Retina (tissue), 1 donor: ENCODE data around the gene PCTP.

Experiments
- DNase-seq: peaks from one replicate; pipeline ENCODE4 v3.0.0-alpha.2; 2016

Gene PCTP

GRCh38 chr17:55760643-55761355 lies 9.9 kb downstream of the PCTP start:
- DNase-seq: no peak

- DNase-seq: no peak
These were observed 11.4 kb downstream of the PCTP start for GRCh38 chr17:55762086-55762858.

DNA sequence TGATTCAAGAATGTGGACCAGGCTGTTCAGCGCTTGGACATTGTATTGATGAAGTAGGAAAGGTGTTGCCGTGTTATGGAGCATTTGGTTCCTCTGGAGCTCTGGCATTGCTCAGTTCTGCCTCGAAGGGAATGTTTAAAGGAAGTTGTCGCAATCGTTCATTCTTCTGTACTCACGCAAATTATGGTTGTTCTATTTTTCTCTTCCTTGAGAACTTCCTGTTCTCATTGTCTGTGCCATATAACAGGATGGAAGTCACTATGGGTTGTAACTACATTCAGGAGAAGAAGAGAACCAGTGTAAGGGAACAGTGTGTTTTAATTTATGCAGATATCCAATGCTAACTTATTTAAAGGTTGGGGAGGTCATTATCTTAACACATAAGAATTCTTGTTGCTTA lies 13.0 kb downstream of the PCTP start:
- no peak for DNase-seq

GRCh38 chr17:55764610-55765009 lies 13.8 kb downstream of the PCTP start:
- no peak for DNase-seq

DNA sequence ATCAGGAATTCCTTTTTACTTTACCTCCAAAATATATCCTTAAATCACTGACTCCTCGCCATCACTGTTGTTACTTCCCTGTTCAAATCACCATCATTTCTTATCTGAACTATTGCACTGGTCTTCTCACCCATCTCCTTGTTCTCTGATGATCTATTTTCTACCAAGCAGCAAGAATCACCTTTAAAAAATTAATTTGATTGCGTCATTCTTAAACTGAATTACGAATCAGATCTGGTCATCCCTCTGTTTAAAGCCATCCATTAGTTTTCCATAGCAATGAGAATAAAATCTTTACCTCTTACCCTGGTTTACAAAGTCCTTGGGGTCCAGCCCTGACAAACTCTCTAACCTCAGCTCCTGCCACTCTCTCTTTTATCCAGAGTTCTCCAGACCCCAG lies 14.6 kb downstream of the PCTP start:
- DNase-seq: no peak

GRCh38 chr17:55768936-55769624 lies 18.2 kb downstream of the PCTP start:
- no peak for DNase-seq

- no peak for DNase-seq
These were observed 18.8 kb downstream of the PCTP start for GRCh38 chr17:55769625-55770000.

GRCh38 chr17:55770196-55770870 lies 19.5 kb downstream of the PCTP start:
- DNase-seq: peak; percentile 56

DNA sequence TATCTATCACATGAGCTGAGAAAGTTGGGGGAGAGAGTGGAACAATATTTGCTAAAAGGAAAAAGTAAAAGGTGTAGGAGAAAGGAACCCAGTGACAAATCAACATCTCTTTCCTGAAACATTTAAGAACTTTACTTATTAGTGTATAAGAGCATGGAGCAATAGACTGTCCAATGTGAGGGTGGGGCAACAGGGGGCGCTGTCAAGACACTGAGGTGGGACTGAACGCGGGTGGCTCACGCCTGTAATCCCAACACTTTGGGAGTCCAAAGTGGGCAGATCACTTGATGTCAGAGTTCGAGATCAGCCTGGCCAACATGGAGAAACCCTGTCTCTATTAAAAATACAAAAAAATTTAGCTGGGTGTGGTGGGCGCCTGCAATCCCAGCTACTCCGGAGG lies 21.2 kb downstream of the PCTP start:
- no peak for DNase-seq

- DNase-seq: no peak
These were observed 22.8 kb downstream of the PCTP start for GRCh38 chr17:55773671-55774070.

DNA sequence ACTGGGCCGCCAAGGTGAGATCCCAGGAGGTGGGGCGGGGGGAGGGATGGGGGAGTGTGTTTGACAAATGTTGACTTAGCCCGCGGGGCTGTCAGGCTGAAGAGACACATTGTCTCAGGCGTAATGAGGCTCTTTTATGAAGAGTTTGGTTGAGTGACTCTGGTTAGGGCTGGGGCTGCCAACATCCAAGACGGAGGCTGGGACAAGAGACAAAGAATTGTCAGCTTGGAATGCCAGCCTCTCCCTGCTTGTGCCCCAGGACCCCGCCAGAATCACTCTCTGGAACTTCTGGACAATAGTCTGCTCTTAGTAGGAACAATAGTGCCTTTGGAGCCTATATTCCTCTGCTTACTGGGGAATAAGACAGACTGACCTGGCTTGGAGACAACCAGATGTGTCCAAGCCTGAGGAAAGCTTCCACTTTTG lies 24.0 kb downstream of the PCTP start:
- DNase-seq: peak; percentile 70

- DNase-seq: no peak
These were observed 25.4 kb downstream of the PCTP start for GRCh38 chr17:55776271-55776670.

DNA sequence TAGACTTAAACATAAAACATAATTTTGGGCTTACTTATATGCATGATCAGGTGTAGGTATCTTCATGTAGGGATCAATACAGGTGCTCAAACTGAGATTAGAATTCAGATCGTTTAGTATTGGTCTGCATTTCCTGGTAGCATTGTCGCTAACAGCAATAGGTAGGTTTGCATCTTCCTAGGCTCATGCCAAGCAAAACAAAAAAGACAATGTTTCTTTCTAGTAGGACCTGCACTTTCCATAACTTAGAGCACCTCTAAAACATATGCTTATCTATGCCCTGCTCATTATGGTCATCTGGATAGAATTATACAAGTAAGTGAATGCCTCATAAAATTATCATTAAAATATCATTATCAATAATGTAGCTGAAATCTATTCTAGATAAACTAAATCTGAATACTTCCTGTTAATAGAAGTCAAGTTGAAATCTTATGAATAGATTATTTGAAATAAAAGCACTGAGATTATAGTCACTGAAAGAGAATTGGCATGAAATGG lies 26.7 kb downstream of the PCTP start:
- no peak for DNase-seq

GRCh38 chr17:55778389-55779118 lies 27.7 kb downstream of the PCTP start:
- no peak for DNase-seq

GRCh38 chr17:55783684-55784245 lies 32.9 kb downstream of the PCTP start:
- DNase-seq: no peak

- no peak for DNase-seq
These were observed 33.8 kb downstream of the PCTP start for GRCh38 chr17:55784666-55785065.

GRCh38 chr17:55785181-55785580 lies 34.3 kb downstream of the PCTP start:
- no peak for DNase-seq

DNA sequence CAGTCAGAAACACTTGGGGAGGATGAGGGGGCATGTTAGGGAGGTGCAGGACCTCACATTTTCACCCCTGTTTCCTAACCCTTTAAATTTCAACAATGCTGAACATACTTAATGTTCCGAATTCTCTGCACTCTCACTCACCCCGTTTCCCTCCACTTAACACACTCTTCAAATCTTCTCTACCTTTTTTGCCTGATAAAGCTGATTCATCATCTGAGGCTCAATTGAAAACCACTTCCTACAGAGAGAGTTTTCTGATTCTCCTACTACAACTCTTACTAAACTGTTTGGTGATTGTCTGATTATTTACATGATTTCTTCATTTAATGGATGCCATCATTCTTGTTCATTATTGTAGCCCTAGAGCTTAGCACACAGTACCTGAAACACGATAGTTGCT lies 42.4 kb downstream of the PCTP start:
- no peak for DNase-seq

GRCh38 chr17:55794725-55795482 lies 44.1 kb downstream of the PCTP start:
- DNase-seq: no peak

DNA sequence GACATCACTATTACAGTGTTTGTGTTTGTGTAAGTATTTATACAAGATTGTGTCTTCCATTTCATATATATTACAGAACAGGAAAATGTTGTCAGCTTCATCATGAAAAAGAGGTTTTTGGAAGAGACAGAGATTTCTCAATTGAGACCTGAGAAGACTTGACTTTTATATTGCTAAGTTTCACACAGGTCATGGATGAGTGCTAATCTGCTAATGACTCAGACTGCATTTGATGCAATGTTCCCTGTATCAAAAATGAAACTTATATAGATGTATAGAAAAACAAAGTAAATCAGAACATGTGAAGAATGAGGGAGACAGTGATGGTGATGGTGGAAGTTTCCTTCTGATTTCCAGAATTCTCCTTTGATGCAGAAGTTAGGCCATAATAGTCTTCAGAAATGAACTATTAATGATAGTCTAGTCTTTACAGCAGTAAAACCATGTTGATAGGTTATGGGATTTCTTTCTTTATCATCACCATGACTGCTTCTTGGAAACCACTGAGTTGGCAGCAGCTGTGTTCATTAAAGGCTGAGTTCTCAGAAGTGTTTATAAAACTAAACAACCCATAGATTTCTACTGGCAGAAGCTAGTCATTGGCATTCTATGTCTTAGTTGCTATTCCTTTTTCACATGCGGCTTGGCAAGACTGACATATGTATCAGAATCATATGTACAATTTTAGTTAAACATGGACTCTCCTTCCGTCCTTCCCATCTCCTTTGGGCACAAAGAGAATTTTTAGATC lies 56.1 kb downstream of the PCTP start:
- no peak for DNase-seq

GRCh38 chr17:55811536-55811935 lies 60.7 kb downstream of the PCTP start:
- DNase-seq: no peak
